Fibroblast of pulmonary artery (primary cell): ENCODE data around the gene SLC25A10.

Experiments
- DNase-seq: peaks from one replicate; pipeline ENCODE4 v3.0.0-alpha.2; 2010; ENCODE audit warnings: low read depth
- H3K4me3 ChIP-seq: replicated peaks from 2 replicates; pipeline ENCODE4 v1.5.1; 2011; ENCODE audit warnings: low read depth, mild to moderate bottlenecking, control low read depth, low read length, moderate library complexity
- TF ChIP-seq, protein P1 (sequence below): IDR thresholded peaks from 2 replicates; pipeline ENCODE4 v1.5.1; 2011; ENCODE audit warnings: mild to moderate bottlenecking, control low read depth, low read length, inconsistent platforms; ENCODE audit errors: missing control alignments

SLC25A10 gene

DNA sequence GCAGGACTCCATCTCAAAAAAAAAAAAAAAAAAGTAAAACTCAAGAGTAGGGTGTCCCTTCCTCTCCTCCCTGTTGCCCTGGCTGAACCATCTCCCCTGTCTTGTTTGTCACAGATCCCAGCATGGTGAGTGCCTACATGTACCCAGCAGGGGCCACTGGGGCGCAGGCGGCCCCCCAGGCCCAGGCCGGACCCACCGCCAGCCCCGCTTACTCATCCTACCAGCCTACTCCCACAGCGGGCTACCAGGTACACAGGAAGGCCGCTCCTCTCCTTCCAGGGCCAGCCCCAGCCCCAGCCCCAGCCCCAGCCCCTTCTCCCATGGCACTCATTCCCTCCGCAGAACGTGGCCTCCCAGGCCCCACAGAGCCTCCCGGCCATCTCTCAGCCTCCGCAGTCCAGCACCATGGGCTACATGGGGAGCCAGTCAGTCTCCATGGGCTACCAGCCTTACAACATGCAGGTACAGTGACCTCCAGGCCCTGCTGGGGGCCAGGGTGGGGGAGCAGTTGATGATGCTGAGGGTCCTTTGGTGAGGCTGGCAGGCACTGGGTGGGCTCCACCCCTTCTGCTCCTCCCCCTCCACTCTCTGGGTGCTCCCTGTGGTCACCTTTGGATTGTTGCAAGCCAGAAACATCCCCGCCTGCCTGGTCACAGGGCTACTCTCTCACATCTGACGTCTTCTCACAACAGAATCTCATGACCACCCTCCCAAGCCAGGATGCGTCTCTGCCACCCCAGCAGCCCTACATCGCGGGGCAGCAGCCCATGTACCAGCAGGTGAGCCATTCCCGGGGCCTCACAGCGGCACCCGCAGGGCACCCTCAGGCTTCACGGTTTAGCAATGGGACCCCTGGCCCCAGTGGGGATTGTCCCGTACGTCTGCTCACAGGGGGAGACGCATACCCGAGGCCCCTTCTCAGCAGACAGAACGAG lies 11.5 kb upstream of the SLC25A10 start:
- H3K4me3 ChIP-seq = no peak overlapping the region
- TF ChIP-seq, protein P1, sequence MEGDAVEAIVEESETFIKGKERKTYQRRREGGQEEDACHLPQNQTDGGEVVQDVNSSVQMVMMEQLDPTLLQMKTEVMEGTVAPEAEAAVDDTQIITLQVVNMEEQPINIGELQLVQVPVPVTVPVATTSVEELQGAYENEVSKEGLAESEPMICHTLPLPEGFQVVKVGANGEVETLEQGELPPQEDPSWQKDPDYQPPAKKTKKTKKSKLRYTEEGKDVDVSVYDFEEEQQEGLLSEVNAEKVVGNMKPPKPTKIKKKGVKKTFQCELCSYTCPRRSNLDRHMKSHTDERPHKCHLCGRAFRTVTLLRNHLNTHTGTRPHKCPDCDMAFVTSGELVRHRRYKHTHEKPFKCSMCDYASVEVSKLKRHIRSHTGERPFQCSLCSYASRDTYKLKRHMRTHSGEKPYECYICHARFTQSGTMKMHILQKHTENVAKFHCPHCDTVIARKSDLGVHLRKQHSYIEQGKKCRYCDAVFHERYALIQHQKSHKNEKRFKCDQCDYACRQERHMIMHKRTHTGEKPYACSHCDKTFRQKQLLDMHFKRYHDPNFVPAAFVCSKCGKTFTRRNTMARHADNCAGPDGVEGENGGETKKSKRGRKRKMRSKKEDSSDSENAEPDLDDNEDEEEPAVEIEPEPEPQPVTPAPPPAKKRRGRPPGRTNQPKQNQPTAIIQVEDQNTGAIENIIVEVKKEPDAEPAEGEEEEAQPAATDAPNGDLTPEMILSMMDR = no peak
- no peak for DNase-seq

DNA sequence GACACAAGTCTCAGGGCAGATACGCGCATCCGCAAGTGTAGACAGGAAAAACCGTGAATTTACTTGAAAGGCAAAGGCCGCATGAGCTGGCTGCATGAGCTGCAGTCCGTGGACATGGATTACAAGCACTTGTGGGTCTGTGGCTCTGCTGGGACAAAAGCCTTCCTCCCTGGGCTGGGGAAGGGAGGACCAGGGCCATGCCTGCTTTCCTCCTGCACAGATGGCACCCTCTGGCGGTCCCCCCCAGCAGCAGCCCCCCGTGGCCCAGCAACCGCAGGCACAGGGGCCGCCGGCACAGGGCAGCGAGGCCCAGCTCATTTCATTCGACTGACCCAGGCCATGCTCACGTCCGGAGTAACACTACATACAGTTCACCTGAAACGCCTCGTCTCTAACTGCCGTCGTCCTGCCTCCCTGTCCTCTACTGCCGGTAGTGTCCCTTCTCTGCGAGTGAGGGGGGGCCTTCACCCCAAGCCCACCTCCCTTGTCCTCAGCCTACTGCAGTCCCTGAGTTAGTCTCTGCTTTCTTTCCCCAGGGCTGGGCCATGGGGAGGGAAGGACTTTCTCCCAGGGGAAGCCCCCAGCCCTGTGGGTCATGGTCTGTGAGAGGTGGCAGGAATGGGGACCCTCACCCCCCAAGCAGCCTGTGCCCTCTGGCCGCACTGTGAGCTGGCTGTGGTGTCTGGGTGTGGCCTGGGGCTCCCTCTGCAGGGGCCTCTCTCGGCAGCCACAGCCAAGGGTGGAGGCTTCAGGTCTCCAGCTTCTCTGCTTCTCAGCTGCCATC lies 10.6 kb upstream of the SLC25A10 start:
- H3K4me3 ChIP-seq = peak overlapping the region; percentile 88
- DNase-seq = no peak
- TF ChIP-seq, protein P1 = no peak

DNA sequence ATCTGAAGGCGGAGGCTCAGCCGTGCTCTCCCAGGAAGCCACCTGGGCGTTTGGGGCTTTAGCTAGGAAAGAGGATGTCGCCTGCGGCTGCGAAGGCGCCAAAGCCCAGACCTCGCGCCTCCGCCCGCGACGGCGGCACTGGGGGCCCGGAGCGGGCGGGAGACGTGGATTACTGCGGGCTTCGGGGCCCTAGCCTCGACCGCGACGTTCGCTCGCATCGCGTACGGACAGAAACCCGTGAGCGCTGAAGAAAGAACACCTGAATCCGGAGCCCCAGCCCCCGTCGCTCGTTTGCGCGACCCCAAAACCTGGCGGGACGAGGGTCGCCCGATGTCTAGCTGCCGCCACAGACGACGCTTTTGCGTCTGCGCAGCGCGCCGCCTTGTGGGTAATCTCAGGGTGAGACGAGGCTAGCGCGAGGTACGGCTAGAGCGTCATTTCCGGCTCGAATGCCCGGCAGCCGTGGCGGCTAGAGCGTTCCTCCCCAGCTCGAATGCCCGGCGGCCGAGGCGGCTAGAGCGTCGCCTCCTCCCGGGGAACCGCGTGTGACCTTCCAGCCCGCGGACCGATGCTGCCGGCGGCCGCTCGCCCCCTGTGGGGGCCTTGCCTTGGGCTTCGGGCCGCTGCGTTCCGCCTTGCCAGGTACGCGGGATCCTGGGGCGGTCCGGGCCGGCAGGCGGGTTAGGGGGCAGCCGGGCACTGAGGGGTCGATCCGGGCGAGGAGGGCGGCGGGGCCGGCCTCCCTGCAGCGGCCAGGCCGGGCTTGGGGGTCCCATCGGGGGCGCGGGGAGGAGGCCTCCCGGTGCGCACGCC lies 8.9 kb upstream of the SLC25A10 start, which contains the start of gene MRPL12:
Gene MRPL12, plus strand, starts transcription at position 434 of the 813 bp plus-strand sequence. Its CDS starts 135 bp downstream, at position 569.
- peak within 1 kb of the TSS; percentile 88 for H3K4me3 ChIP-seq
- TF ChIP-seq, protein P1 = no peak
- peak; percentile 94 for DNase-seq

DNA sequence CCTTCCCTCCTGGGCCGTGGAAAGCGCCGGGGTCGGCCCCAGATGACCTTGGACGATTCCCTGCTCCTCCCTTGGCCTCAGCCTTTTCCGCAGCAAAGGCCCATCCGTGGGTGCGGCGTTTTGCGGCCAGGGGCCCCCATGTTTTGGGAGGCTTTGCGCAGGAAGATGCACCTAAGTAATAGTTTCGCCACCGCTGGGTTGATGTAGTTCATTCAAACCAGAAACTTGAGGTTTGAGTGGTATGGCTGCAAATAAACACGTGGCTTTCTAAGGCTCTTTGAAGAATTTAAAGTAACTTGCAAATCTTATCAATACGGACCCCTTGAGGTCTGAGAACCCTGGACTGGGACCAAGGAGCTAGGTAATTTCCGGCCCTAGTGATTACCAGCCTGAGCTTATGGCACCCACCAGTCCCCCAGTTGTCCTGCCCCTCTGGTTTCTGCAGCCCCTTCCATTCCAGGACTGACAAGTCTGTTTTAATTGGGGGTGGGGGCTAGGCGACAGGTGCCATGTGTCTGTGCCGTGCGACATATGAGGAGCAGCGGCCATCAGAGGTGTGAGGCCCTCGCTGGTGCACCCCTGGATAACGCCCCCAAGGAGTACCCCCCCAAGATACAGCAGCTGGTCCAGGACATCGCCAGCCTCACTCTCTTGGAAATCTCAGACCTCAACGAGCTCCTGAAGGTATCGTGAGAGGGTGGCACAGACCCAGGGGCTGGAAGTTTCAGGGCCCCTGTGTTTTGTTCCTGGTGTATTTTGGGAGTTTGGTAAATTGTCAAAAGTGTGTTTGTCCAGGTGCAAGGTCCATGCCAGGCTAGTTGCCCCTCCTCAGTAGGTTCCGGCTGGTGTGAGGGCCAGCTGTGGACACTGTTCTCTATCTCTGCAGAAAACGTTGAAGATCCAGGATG lies 8.1 kb upstream of the SLC25A10 start:
- DNase-seq = no peak
- peak overlapping the region; percentile 88 for H3K4me3 ChIP-seq
- TF ChIP-seq, protein P1 = no peak

DNA sequence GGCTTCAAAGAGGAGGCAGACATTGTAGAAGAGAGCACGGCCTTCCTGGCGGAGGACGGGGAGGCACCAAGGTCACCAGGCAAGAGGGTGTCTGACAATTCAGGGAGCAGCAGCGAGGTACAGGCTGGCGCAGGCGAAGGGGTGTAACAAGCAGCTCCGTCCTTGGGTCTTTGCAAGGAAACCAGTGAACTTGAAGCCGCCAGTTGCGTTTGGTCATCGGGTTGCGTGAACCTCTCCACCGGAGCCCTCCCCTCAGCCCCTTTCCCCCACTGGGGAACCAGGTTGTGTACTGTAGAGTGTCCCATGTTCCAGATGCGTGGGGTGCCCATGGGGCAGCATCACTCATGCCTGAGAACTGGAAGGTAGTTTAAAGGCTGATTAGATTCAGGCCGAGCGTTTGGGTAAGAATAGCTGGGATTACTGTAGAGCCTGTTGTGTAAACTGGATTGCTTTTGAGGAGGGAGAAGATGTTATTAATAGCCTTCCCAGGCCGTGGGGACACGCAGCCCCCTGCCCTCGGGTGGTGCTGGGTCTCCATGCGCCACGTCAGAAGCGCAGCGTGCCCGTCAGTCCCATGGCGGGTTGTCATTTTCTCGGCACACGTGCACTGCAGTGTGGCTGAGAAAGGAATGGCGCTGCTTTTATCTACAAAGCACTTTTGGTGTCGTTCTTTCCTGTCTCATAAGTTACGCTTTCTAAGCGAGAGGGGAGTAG lies 6.4 kb upstream of the SLC25A10 start:
- H3K4me3 ChIP-seq = no peak overlapping the region
- DNase-seq = no peak
- TF ChIP-seq, protein P1 = no peak
